Measurements from ENCODE around the gene VIPR2.
"Not testable (repeated sequence)": the region's sequence is repeated elsewhere in the genome, so short reads cannot be mapped to it uniquely, and the experiment has no call there.

Gene VIPR2

DNA sequence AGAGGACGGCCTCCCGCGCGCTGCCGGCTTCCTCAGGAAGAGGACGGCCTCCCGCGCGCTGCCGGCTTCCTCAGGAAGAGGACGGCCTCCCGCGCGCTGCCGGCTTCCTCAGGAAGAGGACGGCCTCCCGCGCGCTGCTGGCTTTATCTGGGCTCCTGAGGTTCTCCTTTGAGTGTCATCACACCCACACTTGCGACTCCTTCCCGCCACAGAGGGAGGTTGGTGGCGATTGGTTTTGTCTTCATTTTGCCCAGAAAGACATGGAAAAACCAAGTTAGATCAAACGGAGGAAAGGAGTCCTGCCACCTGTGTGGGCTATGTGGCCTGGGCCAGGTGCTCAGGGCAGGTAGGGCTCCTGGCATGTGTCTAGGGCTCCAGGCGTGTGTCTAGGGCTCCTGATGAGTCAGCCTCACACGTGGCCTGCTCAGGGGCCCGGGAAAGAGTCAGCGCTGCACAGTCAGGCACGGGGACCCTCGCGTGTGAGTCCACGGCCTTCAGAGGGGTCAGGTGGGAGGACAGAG, 138.0 kb downstream of the VIPR2 start:
- intact Hi-C loops (cut with DNase I; ENCODE audit: low total_unique reads): no loop called here
- no peak overlapping the region for H3K27ac ChIP-seq
- H3K9me3 ChIP-seq: no peaks in the 10 kb centered on the region
- TF ChIP-seq, protein P1, sequence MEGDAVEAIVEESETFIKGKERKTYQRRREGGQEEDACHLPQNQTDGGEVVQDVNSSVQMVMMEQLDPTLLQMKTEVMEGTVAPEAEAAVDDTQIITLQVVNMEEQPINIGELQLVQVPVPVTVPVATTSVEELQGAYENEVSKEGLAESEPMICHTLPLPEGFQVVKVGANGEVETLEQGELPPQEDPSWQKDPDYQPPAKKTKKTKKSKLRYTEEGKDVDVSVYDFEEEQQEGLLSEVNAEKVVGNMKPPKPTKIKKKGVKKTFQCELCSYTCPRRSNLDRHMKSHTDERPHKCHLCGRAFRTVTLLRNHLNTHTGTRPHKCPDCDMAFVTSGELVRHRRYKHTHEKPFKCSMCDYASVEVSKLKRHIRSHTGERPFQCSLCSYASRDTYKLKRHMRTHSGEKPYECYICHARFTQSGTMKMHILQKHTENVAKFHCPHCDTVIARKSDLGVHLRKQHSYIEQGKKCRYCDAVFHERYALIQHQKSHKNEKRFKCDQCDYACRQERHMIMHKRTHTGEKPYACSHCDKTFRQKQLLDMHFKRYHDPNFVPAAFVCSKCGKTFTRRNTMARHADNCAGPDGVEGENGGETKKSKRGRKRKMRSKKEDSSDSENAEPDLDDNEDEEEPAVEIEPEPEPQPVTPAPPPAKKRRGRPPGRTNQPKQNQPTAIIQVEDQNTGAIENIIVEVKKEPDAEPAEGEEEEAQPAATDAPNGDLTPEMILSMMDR (IDR thresholded peaks at IDR 0.05): no peak
- peaks cover 0 to 16% (median 12%) of the 10 kb centered on the region in 4 donors for H3K4me1 ChIP-seq
- H3K36me3 ChIP-seq: no peaks in the 10 kb centered on the region
- H3K27me3 ChIP-seq: no peaks in the 10 kb centered on the region
- no peak overlapping the region for H3K4me3 ChIP-seq
- DNase-seq: no peak

DNA sequence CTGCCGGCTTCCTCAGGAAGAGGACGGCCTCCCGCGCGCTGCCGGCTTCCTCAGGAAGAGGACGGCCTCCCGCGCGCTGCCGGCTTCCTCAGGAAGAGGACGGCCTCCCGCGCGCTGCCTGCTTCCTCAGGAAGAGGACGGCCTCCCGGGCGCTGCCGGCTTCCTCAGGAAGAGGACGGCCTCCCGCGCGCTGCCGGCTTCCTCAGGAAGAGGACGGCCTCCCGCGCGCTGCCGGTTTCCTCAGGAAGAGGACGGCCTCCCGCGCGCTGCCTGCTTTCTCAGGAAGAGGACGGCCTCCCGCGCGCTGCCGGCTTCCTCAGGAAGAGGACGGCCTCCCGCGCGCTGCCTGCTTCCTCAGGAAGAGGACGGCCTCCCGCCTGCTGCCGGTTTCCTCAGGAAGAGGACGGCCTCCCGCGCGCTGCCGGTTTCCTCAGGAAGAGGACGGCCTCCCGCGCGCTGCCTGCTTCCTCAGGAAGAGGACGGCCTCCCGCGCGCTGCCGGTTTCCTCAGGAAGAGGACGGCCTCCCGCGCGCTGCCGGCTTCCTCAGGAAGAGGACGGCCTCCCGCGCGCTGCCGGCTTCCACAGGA, 138.6 kb downstream of the VIPR2 start:
- H3K27ac ChIP-seq; H3K36me3 ChIP-seq; DNase-seq; H3K4me3 ChIP-seq; intact Hi-C loops (cut with DNase I; ENCODE audit: low total_unique reads); H3K9me3 ChIP-seq; H3K27me3 ChIP-seq: not testable (repeated sequence)
- peaks cover 0 to 10% (median 6%) of the 10 kb centered on the region in 4 donors for H3K4me1 ChIP-seq

DNA sequence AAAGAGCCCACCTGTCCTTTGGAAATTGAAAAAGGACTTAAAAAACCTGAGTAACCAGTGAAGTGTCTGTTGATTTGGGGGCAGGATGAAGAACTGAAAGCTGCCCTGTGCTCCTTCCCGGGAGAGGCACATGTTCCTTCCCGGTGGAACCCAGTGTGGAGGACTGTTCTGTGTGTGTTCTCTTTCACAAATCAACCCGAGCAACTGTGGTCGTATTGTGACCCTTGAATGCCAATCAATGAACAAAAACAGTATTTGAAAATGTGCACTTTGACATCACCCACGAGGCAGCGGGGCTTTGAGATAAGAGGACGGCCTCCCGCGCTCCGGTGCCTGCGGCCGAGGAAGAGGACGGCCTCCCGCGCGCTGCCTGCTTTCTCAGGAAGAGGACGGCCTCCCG, 139.0 kb downstream of the VIPR2 start:
- Histone ChIP-seq H3K27ac (no peak overlapping the region), H3K4me1 (peaks cover 0 to 5% (median 2%) of the 10 kb centered on the region in 4 donors), H3K4me3 (no peak overlapping the region), H3K27me3 (no peaks in the 10 kb centered on the region), H3K9me3 (no peaks in the 10 kb centered on the region), H3K36me3 (no peaks in the 10 kb centered on the region)
- TF ChIP-seq, protein P1 (IDR thresholded peaks at IDR 0.05): no peak
- intact Hi-C loops (cut with DNase I; ENCODE audit: low total_unique reads): no loop called here
- DNase-seq: no peak

DNA sequence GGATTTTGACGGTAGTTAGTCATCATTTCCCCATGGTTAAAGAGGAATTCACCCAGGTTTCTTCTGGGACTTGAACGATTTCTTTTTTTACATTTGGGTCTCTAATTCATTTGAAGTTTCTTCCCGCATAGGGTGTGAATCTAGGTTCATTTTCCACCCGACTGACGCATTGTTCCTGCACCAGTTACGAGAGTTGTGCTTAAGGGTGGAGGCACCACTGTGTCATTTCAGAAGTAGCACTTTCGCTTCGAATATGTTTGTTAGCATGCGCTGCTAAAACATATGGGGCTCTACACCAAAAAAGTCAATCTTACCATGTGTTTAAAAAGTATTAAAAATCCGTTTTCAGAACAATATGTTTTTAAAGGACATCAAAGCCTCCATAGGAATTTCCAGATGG, 140.3 kb downstream of the VIPR2 start:
- TF ChIP-seq, protein P1 (IDR thresholded peaks at IDR 0.05): no peak
- DNase-seq: no peak

DNA sequence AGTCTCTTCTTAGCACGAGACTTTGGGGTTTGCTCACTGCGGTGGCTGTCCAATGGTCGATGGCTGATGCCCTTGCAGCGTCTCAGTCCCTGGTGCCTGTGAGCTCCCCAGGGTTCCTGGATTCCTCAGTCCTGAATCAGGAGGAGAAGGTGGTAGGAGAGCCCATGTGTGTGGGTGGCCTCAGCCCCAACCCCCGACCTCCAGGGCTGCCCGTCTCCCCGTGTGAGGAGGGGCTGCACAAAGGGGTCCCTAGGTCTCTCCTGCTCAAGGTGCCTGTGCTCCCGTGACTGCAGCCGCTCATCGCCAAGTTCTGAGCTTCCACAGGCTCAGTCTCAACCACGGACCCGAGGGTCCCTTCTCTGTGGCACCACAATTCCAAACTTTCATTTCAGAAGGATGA, 142.9 kb downstream of the VIPR2 start:
- H3K9me3 ChIP-seq: no peaks in the 10 kb centered on the region
- intact Hi-C loops (cut with DNase I; ENCODE audit: low total_unique reads): no loop called here

More for the DNA sequence above, 140.3 kb downstream of the VIPR2 start:
- no peaks in the 10 kb centered on the region for H3K27me3 ChIP-seq
- intact Hi-C loops (cut with DNase I; ENCODE audit: low total_unique reads): loop anchor here (1.0 kb wide), 1 partner anchor 30 kb away; no protein-coding TSS in a partner anchor
- H3K4me3 ChIP-seq: no peak overlapping the region
- H3K36me3 ChIP-seq: no peaks in the 10 kb centered on the region
- no peaks in the 10 kb centered on the region for H3K4me1 ChIP-seq
- no peaks in the 10 kb centered on the region for H3K9me3 ChIP-seq
- H3K27ac ChIP-seq: no peak overlapping the region

DNA sequence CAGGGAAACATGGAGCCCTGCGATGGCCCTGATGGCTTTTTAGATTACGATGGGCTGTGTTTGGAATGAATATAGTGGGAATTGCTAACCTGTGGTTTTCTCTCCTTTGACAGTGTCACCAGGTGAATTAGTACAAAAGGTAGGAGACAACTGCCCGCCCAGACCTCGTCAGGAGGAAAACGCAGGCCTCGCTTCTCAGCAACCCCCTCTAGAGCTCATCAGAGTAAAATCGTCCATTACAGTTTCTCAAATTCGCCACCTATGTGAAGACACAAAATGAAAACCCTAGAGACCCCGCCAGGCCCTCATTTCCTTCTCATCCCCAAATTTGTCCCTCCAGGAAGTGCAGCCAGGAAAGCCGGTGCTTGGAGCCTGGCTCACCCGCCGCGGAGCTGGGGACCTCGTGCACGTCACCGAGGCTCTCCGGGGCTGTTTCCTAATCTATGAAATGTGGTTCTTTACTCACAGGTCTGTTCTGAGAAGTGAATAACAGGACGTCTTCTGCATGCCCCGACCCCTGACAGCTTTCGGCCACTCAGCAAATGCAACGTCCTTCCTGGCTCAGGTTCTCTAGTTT, 143.7 kb downstream of the VIPR2 start:
- H3K4me1 ChIP-seq: peaks cover 0 to 7% (median 0%) of the 10 kb centered on the region in 4 donors
- H3K9me3 ChIP-seq: no peaks in the 10 kb centered on the region
- intact Hi-C loops (cut with DNase I; ENCODE audit: low total_unique reads): no loop called here
- TF ChIP-seq, protein P1 (IDR thresholded peaks at IDR 0.05): no peak
- H3K36me3 ChIP-seq: no peaks in the 10 kb centered on the region
- H3K27ac ChIP-seq: no peak overlapping the region
- H3K27me3 ChIP-seq: peaks cover 0 to 15% of the 10 kb centered on the region in 2 donors
- no peak for DNase-seq
- H3K4me3 ChIP-seq: no peak overlapping the region

More for the DNA sequence above, 142.9 kb downstream of the VIPR2 start:
- Histone ChIP-seq H3K4me1 (peaks cover 0 to 5% (median 0%) of the 10 kb centered on the region in 4 donors), H3K27ac (no peak overlapping the region), H3K4me3 (no peak overlapping the region), H3K36me3 (no peaks in the 10 kb centered on the region), H3K27me3 (peaks cover 0 to 8% of the 10 kb centered on the region in 2 donors)
- TF ChIP-seq, protein P1 (IDR thresholded peaks at IDR 0.05): no peak
- DNase-seq: no peak

All from tibial artery (tissue), 4 donors.